ENCODE data around the gene TRPM8.
A peak's percentile ranks its signal among the peaks of the same experiment; 100 is the strongest.

TRPM8 gene

DNA sequence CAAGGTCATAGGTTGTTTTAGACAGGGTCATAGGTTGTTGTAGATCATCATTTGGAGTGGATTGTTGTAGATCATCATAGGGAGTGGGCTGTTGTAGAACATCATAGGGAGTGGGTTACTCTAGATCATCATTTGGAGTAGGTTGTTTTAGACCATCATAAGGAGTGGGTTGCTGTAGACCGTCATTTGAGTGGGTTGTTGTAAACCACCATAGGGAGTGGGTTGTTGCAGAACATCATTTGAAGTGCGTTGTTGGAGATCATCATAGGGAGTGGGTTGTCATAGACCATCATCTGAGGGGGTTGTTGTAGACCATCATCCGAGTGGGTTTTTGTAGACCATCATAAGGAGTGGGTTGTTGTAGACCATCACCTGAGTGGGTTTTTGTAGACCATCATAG lies 9.5 kb upstream of the TRPM8 start:
- no peak overlapping the region for H3K4me2 ChIP-seq
- no peaks in the 10 kb centered on the region for H3K9me3 ChIP-seq (replicated peaks in 1 of 11)
- H3K27me3 ChIP-seq: no peaks in the 10 kb centered on the region
- H3K4me1 ChIP-seq: no peaks in the 10 kb centered on the region
- H3K27ac ChIP-seq: no peak overlapping the region
- no peaks in the 10 kb centered on the region for H3K36me3 ChIP-seq
- no peak for TF ChIP-seq Cebpa-rat (IDR thresholded peaks at IDR 0.05)
- H3K4me3 ChIP-seq: no peak overlapping the region
- H4K20me1 ChIP-seq: no peaks in the 10 kb centered on the region
- H3K9ac ChIP-seq: no peak overlapping the region

GRCh38 chr2:233912691-233913423 lies 4.3 kb upstream of the TRPM8 start:
- no peaks in the 10 kb centered on the region for H3K27me3 ChIP-seq
- H3K4me3 ChIP-seq: no peak overlapping the region
- no peaks in the 10 kb centered on the region for H3K9me3 ChIP-seq (replicated peaks in 1 of 11)
- H4K20me1 ChIP-seq: 0 out of 22 replicates have a peak, but pooled peaks cover 0 to 5% (median 0%) of the 10 kb centered on the region in 11 experiments
- H3K4me1 ChIP-seq: no peaks in the 10 kb centered on the region
- TF ChIP-seq Cebpa-rat (IDR thresholded peaks at IDR 0.05): no peak
- no peak overlapping the region for H3K4me2 ChIP-seq
- H3K9ac ChIP-seq: no peak overlapping the region
- no peak overlapping the region for H3K27ac ChIP-seq
- H3K36me3 ChIP-seq: no peaks in the 10 kb centered on the region

DNA sequence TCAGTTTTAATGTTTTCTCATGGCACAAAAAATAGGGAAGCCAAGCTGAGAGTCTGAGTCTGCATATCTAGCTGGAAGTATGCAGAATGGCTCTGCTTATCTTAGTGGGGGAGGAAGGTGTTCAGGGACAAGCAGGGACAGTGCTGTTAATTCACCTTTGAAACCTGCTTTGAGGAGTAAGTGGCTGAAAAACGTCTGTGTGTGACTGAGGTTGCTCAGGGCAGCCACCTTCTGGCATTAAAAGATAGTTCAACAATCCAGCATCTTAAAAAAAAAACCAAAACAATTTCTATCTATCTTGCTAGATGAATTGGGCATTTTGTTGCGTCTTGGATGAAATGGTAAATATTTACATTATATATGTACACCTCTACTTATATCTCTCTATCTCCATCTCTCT lies 2.0 kb upstream of the TRPM8 start:
- H3K36me3 ChIP-seq: no peaks in the 10 kb centered on the region
- H3K4me1 ChIP-seq: peaks cover 4 to 6% (median 5%) of the 10 kb centered on the region in 10 experiments
- no peak overlapping the region for H3K4me2 ChIP-seq
- H3K27me3 ChIP-seq: no peaks in the 10 kb centered on the region
- H3K9me3 ChIP-seq (replicated peaks in 1 of 11): no peaks in the 10 kb centered on the region
- H3K9ac ChIP-seq: no peak overlapping the region
- 0 out of 22 replicates have a peak, but pooled peaks cover 0 to 5% (median 0%) of the 10 kb centered on the region in 11 experiments for H4K20me1 ChIP-seq
- TF ChIP-seq Cebpa-rat (IDR thresholded peaks at IDR 0.05): no peak
- no peak overlapping the region for H3K4me3 ChIP-seq
- H3K27ac ChIP-seq: no peak overlapping the region

- H3K4me2 ChIP-seq: no peak overlapping the region
- no peaks in the 10 kb centered on the region for H3K9me3 ChIP-seq (replicated peaks in 1 of 11)
- peaks cover 11 to 16% (median 15%) of the 10 kb centered on the region in 10 experiments for H3K4me1 ChIP-seq
- no peak for TF ChIP-seq Cebpa-rat (IDR thresholded peaks at IDR 0.05)
- H4K20me1 ChIP-seq: no peaks in the 10 kb centered on the region
- no peaks in the 10 kb centered on the region for H3K27me3 ChIP-seq
- no peaks in the 10 kb centered on the region for H3K36me3 ChIP-seq
- no peak overlapping the region for H3K4me3 ChIP-seq
- H3K9ac ChIP-seq: no peak overlapping the region
- no peak overlapping the region for H3K27ac ChIP-seq
Measured at GRCh38 chr2:233919319-233919718, 2.1 kb downstream of the TRPM8 start.

GRCh38 chr2:233919938-233920337 lies 2.8 kb downstream of the TRPM8 start:
- H3K27ac ChIP-seq: no peak overlapping the region

GRCh38 chr2:233922471-233922870 lies 5.3 kb downstream of the TRPM8 start:
- Histone ChIP-seq H3K4me3 (no peak overlapping the region), H3K27ac (no peak overlapping the region), H3K4me1 (peaks cover 11 to 16% (median 15%) of the 10 kb centered on the region in 10 experiments), H4K20me1 (no peaks in the 10 kb centered on the region), H3K9ac (no peak overlapping the region), H3K36me3 (no peaks in the 10 kb centered on the region), H3K9me3 (replicated peaks in 1 of 11) (no peaks in the 10 kb centered on the region), H3K27me3 (no peaks in the 10 kb centered on the region), H3K4me2 (no peak overlapping the region)
- no peak for TF ChIP-seq Cebpa-rat (IDR thresholded peaks at IDR 0.05)

More at GRCh38 chr2:233919938-233920337, 2.8 kb downstream of the TRPM8 start:
- H3K4me2 ChIP-seq: peak overlapping the region; percentile 22 to 71 (median 57); a peak in 18 of 22 replicates
- no peaks in the 10 kb centered on the region for H3K9me3 ChIP-seq (replicated peaks in 1 of 11)
- no peak overlapping the region for H3K9ac ChIP-seq
- no peak overlapping the region for H3K4me3 ChIP-seq
- no peaks in the 10 kb centered on the region for H3K27me3 ChIP-seq
- no peak for TF ChIP-seq Cebpa-rat (IDR thresholded peaks at IDR 0.05)
- peaks cover 11 to 16% (median 15%) of the 10 kb centered on the region in 10 experiments for H3K4me1 ChIP-seq
- no peaks in the 10 kb centered on the region for H4K20me1 ChIP-seq
- no peaks in the 10 kb centered on the region for H3K36me3 ChIP-seq

DNA sequence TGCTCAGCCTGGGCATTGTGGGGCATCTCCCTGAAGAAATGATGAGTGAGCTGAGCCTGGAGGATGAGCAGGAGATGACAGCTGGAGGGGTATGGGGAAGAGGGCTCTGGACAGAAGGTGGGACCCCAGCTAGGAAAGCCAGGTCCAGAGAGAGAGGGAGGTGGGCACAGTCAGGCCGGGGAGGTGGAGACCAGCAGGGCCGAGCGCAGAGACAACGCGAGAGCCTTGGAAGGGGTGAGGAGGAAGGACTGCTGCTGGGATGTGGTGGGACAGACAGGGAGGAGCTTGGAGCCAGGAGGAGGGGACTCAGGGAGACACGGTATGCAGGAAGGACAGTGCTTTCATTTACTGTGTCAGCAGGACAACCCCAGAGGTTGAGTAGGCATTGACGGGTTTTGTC lies 8.2 kb downstream of the TRPM8 start:
- Histone ChIP-seq H3K4me2 (no peak overlapping the region), H4K20me1 (no peaks in the 10 kb centered on the region), H3K27ac (no peak overlapping the region), H3K27me3 (no peaks in the 10 kb centered on the region), H3K36me3 (no peaks in the 10 kb centered on the region), H3K4me1 (peaks cover 11 to 19% (median 16%) of the 10 kb centered on the region in 10 experiments), H3K4me3 (no peak overlapping the region), H3K9ac (no peak overlapping the region), H3K9me3 (replicated peaks in 1 of 11) (no peaks in the 10 kb centered on the region)
- TF ChIP-seq Cebpa-rat (IDR thresholded peaks at IDR 0.05): no peak

- no peaks in the 10 kb centered on the region for H3K27me3 ChIP-seq
- H3K36me3 ChIP-seq: no peaks in the 10 kb centered on the region
- no peaks in the 10 kb centered on the region for H4K20me1 ChIP-seq
- H3K4me1 ChIP-seq: peaks cover 6 to 12% (median 9%) of the 10 kb centered on the region in 10 experiments; a peak in 18 of 20 replicates
- no peak overlapping the region for H3K9ac ChIP-seq
- no peak overlapping the region for H3K4me3 ChIP-seq
- no peak overlapping the region for H3K4me2 ChIP-seq
- H3K27ac ChIP-seq: no peak overlapping the region
- no peaks in the 10 kb centered on the region for H3K9me3 ChIP-seq (replicated peaks in 1 of 11)
- TF ChIP-seq Cebpa-rat (IDR thresholded peaks at IDR 0.05): no peak
Measured at GRCh38 chr2:233926806-233927205, 9.6 kb downstream of the TRPM8 start.

DNA sequence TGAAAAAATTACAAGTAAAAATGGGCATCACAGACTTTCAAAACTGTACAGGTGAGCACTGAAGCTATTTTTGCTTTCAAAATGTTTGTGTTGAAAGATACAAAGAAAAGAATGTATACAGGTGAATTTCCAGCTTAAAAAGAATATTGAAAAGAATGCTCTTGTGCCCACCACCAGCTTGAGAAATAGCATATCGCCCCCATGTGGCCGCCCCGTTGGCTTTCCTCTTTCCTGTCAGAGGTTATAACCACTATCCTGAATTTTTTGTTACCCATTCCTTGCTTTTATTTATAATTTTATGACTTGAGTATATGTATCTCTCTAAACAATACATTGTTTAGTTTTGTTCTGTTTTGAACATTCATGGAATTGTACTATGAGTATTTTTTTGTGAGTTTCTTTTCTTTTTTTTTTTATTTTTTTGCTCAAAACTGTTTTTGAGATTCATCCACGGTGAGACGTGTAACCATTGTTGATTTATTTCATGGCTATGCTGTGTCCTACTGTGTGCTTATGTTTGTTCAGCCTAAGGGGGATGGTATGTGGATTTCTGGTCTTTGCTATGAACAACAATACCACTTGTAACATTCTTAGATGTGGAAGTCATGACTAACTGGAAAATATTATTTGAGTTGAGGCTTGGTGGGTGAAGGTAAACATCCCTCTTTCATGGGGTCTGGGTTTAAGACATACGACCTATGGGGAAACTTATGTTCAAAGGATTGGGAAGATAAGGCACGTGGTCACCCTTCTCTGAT lies 11.6 kb downstream of the TRPM8 start:
- peaks cover 6 to 12% (median 9%) of the 10 kb centered on the region in 10 experiments; a peak in 18 of 20 replicates for H3K4me1 ChIP-seq
- H3K36me3 ChIP-seq: no peaks in the 10 kb centered on the region
- H3K4me2 ChIP-seq: peak overlapping the region in 7 of 11 experiments; percentile 24 to 61 (median 29); a peak in 6 of 22 replicates
- TF ChIP-seq Cebpa-rat (IDR thresholded peaks at IDR 0.05): no peak
- H3K4me3 ChIP-seq: no peak overlapping the region
- no peak overlapping the region for H3K27ac ChIP-seq
- no peaks in the 10 kb centered on the region for H3K27me3 ChIP-seq
- no peaks in the 10 kb centered on the region for H4K20me1 ChIP-seq
- no peaks in the 10 kb centered on the region for H3K9me3 ChIP-seq (replicated peaks in 1 of 11)
- H3K9ac ChIP-seq: no peak overlapping the region
